Vagina (tissue), 2 donors: ENCODE results near the gene NLRP14. TPM values are rescaled to one million over a fixed set of nuclear protein-coding genes. Genes with fewer than 3 reads are reported as not detected.

Experiments
- DNase-seq, 2 donors: peaks; one replicate each; pipeline ENCODE4 v3.0.0-alpha.2; 2017; ENCODE audit errors: extremely low spot score in 2 of 2
- H3K27ac ChIP-seq: fragments of 200-600 bp; sonication (generic); one replicate; pipeline ENCODE4 v1.5.1; 2019
- H3K27me3 ChIP-seq: fragments of 200-600 bp; sonication (generic); one replicate; pipeline ENCODE4 v1.5.1; 2019
- H3K36me3 ChIP-seq, 2 donors: fragments of 200-600 bp; sonication (generic); one replicate each; pipeline ENCODE4 v1.5.1; 2017 to 2019
- H3K4me1 ChIP-seq: fragments of 200-600 bp; sonication (generic); one replicate; pipeline ENCODE4 v1.5.1; 2019
- H3K4me3 ChIP-seq, 2 donors: fragments of 200-600 bp; sonication (generic); 1 replicate in 1 of 2; 2 replicates in 1 of 2; pipeline ENCODE4 v1.5.1; 2016 to 2019
- H3K9me3 ChIP-seq: fragments of 200-600 bp; sonication (generic); one replicate; pipeline ENCODE4 v1.5.1; 2019
- POLR2A ChIP-seq, 2 donors: fragments of 450-650 bp; IDR thresholded peaks; one replicate each; pipeline ENCODE4 v1.6.1; 2017; ENCODE audit warnings: antibody characterized with exemption in 2 of 2, mild to moderate bottlenecking in 2 of 2, moderate library complexity in 2 of 2
- POLR2AphosphoS5 ChIP-seq, 2 donors: sonication (generic); formaldehyde crosslinking; IDR thresholded peaks; one replicate each; pipeline ENCODE4 v1.9.0; 2017; ENCODE audit warnings: antibody characterized with exemption in 2 of 2, mild to moderate bottlenecking in 2 of 2, low read depth in 1 of 2; ENCODE audit not compliant: insufficient read depth in 1 of 2
- intact Hi-C: fragments of 100-400 bp; cut with DNase I; formaldehyde crosslinking; loops from one replicate; pipeline ENCODE4 v1.15.1; 2023
- total RNA-seq: library from RNA; depleted of rRNA; stranded (reverse); fragments of >200 nt; gene quantifications from one replicate; pipeline ENCODE4 v1.2.3, GENCODE V29; 2016
- TF ChIP-seq, protein P1 (sequence below), 3 experiments: fragments of 450-650 bp in 2 of 3; fragments of 200-600 bp in 1 of 3; sonication (generic) in 1 of 3; IDR thresholded peaks; one replicate each; pipeline ENCODE4 v1.5.1; 2017 to 2019; ENCODE audit warnings: antibody characterized with exemption in 3 of 3, mild to moderate bottlenecking in 2 of 3, moderate library complexity in 2 of 3

Gene NLRP14
- total RNA-seq, 1 donor from 2014 or later: not detected

- no peaks in the 10 kb centered on the region for H3K9me3 ChIP-seq
- DNase-seq: no peak
- H3K4me3 ChIP-seq: no peak within 1 kb of the TSS
- no peaks in the 10 kb centered on the region for H3K36me3 ChIP-seq
- TF ChIP-seq POLR2AphosphoS5 (IDR thresholded peaks at IDR 0.05; ENCODE audit: insufficient read depth in 1 of 2, low read depth in 1 of 2): no peak
- TF ChIP-seq, protein P1, sequence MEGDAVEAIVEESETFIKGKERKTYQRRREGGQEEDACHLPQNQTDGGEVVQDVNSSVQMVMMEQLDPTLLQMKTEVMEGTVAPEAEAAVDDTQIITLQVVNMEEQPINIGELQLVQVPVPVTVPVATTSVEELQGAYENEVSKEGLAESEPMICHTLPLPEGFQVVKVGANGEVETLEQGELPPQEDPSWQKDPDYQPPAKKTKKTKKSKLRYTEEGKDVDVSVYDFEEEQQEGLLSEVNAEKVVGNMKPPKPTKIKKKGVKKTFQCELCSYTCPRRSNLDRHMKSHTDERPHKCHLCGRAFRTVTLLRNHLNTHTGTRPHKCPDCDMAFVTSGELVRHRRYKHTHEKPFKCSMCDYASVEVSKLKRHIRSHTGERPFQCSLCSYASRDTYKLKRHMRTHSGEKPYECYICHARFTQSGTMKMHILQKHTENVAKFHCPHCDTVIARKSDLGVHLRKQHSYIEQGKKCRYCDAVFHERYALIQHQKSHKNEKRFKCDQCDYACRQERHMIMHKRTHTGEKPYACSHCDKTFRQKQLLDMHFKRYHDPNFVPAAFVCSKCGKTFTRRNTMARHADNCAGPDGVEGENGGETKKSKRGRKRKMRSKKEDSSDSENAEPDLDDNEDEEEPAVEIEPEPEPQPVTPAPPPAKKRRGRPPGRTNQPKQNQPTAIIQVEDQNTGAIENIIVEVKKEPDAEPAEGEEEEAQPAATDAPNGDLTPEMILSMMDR (IDR thresholded peaks at IDR 0.05): no peak
- no peak for TF ChIP-seq POLR2A (IDR thresholded peaks at IDR 0.05)
- H3K27me3 ChIP-seq: no peaks in the 10 kb centered on the region
- H3K4me1 ChIP-seq: no peaks in the 10 kb centered on the region
- intact Hi-C loops: no loop called here
- H3K27ac ChIP-seq: no peak within 1 kb of the TSS
Measured at GRCh38 chr11:7088921-7089320, 68.6 kb downstream of the NLRP14 start, which contains the start of gene RBMXL2. Gene RBMXL2, plus strand, starts transcription at chr11:7088998. Its CDS starts 123 bp downstream, at chr11:7089121.

DNA sequence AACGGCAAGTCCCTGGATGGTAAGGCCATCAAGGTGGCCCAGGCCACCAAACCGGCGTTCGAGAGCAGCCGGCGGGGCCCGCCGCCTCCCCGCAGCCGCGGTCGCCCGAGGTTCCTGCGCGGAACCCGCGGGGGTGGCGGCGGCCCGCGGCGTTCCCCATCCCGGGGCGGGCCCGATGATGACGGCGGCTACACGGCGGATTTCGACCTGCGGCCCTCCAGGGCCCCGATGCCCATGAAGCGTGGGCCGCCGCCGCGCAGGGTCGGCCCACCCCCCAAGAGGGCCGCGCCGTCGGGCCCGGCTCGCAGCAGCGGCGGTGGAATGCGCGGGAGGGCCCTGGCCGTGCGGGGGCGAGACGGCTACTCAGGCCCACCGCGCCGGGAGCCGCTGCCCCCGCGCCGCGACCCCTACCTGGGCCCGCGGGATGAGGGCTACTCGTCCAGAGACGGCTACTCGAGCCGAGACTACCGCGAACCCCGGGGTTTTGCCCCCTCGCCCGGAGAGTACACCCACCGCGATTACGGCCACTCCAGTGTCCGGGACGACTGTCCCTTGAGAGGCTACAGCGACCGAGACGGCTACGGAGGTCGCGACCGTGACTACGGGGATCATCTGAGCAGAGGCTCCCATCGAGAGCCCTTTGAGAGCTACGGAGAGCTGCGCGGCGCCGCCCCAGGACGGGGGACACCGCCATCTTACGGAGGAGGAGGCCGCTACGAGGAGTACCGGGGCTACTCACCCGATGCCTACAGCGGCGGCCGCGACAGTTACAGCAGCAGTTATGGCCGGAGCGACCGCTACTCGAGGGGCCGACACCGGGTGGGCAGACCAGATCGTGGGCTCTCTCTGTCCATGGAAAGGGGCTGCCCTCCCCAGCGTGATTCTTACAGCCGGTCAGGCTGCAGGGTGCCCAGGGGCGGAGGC is 69.3 kb downstream of the NLRP14 start:
- no peaks in the 10 kb centered on the region for H3K4me1 ChIP-seq
- H3K27me3 ChIP-seq: no peaks in the 10 kb centered on the region
- H3K27ac ChIP-seq: no peak overlapping the region
- intact Hi-C loops: no loop called here
- no peak for DNase-seq
- H3K4me3 ChIP-seq: no peak overlapping the region
- no peaks in the 10 kb centered on the region for H3K36me3 ChIP-seq
- no peaks in the 10 kb centered on the region for H3K9me3 ChIP-seq
- no peak for TF ChIP-seq POLR2A (IDR thresholded peaks at IDR 0.05)
- TF ChIP-seq, protein P1 (IDR thresholded peaks at IDR 0.05): no peak
- TF ChIP-seq POLR2AphosphoS5 (IDR thresholded peaks at IDR 0.05; ENCODE audit: insufficient read depth in 1 of 2, low read depth in 1 of 2): no peak

DNA sequence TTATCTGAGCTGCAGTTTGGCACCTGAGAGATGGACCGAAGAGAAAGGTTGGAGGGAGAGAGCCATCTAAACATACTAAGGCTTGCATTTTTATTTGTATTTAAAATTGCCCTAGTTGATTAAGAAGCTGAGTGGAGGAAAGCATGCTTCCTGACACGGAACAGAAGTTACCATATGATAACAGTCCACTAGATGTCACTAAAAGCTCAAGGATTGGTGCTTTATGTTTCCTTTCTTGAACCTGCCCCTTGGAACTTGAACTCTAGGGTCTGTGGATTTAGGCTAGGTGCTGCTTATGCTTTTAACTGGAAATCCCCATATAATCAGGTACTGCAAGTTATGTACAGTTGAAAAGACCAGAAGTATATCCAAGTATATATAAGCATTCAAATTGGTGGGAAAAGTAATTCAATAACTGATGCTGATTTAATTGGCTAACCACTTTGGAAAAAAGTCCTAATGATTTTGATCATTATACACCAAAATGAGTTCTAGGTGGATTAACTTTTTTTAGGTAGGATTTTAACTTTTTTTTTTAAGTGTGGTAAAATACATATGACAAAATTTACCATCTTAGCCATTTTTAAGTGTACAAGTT is 78.1 kb downstream of the NLRP14 start:
- Histone ChIP-seq H3K27me3 (no peaks in the 10 kb centered on the region), H3K4me1 (no peaks in the 10 kb centered on the region), H3K9me3 (no peaks in the 10 kb centered on the region), H3K4me3 (no peak overlapping the region), H3K36me3 (no peaks in the 10 kb centered on the region), H3K27ac (no peak overlapping the region)
- no peak for DNase-seq
- TF ChIP-seq POLR2A (IDR thresholded peaks at IDR 0.05) (no peak), POLR2AphosphoS5 (IDR thresholded peaks at IDR 0.05; ENCODE audit: insufficient read depth in 1 of 2, low read depth in 1 of 2) (no peak)
- TF ChIP-seq, protein P1 (IDR thresholded peaks at IDR 0.05): peak; percentile 9 to 59 (median 40)
- intact Hi-C loops: no loop called here

GRCh38 chr11:7115780-7116179 is 95.5 kb downstream of the NLRP14 start:
- Histone ChIP-seq H3K9me3 (no peaks in the 10 kb centered on the region), H3K4me3 (no peak overlapping the region), H3K4me1 (no peaks in the 10 kb centered on the region), H3K36me3 (no peaks in the 10 kb centered on the region), H3K27me3 (no peaks in the 10 kb centered on the region), H3K27ac (no peak overlapping the region)
- DNase-seq: no peak
- intact Hi-C loops: no loop called here
- TF ChIP-seq, protein P1 (IDR thresholded peaks at IDR 0.05): no peak
- TF ChIP-seq POLR2AphosphoS5 (IDR thresholded peaks at IDR 0.05; ENCODE audit: insufficient read depth in 1 of 2, low read depth in 1 of 2): no peak
- no peak for TF ChIP-seq POLR2A (IDR thresholded peaks at IDR 0.05)
